Adrenal gland (tissue), 5 donors: ENCODE data around the gene ZG16.
"Not testable (repeated sequence)": the region's sequence is repeated elsewhere in the genome, so short reads cannot be mapped to it uniquely, and the experiment has no call there.

Experiments used
- POLR2A ChIP-seq, 2 donors: fragments of 450-650 bp; IDR thresholded peaks; one replicate each; pipeline ENCODE4 v1.6.1; 2017; ENCODE audit warnings: antibody characterized with exemption in 2 of 2, mild to moderate bottlenecking in 2 of 2, moderate library complexity in 1 of 2
- TF ChIP-seq, protein P1 (sequence below), 6 experiments: fragments of 450-650 bp in 4 of 6; fragments of 200-600 bp in 2 of 6; sonication (generic) in 1 of 6; IDR thresholded peaks; 1 replicate in 5 of 6; 2 replicates in 1 of 6; pipeline versions ENCODE4 v1.5.1 to v1.8.0; 2016 to 2021; ENCODE audit warnings: antibody characterized with exemption in 6 of 6, mild to moderate bottlenecking in 2 of 6, moderate library complexity in 1 of 6
- donor health status: DM: no; HTN: no; CAD: no.

DNA sequence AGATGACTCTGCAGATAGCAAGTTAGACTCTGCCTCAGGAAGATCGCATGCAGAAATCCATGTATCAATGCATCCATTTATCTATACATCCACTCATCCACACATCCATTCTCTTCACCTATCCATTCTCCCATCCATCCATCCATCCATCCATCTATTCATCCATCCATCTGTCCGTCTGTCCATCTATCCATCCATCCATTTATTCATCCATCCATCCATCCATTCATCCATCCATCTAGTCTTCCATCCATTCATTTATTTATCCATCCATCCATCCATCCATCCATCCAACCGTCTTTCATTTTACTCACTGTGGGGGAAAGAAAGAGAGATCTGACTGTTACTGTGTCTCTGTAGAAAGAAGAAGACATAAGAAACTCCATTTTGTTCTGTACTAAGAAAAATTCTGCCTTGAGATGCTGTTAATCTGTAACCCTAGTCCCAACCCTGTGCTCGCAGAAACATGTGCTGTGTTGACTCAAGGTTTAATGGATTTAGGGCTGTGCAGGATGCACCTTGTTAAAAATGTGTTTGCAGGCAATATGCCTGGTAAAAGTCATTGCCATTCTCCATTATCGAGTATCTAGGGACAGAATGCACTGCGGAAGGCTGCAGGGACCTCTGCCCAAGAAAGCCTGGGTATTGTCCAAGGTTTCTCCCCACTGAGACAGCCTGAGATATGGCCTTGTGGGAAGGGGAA, 38.0 kb upstream of the ZG16 start:
- TF ChIP-seq, protein P1, sequence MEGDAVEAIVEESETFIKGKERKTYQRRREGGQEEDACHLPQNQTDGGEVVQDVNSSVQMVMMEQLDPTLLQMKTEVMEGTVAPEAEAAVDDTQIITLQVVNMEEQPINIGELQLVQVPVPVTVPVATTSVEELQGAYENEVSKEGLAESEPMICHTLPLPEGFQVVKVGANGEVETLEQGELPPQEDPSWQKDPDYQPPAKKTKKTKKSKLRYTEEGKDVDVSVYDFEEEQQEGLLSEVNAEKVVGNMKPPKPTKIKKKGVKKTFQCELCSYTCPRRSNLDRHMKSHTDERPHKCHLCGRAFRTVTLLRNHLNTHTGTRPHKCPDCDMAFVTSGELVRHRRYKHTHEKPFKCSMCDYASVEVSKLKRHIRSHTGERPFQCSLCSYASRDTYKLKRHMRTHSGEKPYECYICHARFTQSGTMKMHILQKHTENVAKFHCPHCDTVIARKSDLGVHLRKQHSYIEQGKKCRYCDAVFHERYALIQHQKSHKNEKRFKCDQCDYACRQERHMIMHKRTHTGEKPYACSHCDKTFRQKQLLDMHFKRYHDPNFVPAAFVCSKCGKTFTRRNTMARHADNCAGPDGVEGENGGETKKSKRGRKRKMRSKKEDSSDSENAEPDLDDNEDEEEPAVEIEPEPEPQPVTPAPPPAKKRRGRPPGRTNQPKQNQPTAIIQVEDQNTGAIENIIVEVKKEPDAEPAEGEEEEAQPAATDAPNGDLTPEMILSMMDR (IDR thresholded peaks at IDR 0.05): not testable (repeated sequence)
- TF ChIP-seq POLR2A (IDR thresholded peaks at IDR 0.05): not testable (repeated sequence)
